ENCODE data around the gene CRMP1. TPM values are rescaled to one million over a fixed set of nuclear protein-coding genes. Genes with fewer than 3 reads are reported as not detected.

The CRMP1 gene
- total and polyA plus RNA-seq, 2 of the 8 experiments (the other 6 are each of a cell fraction or from before 2014, with no cell fraction given), result 120 to 131 TPM

DNA sequence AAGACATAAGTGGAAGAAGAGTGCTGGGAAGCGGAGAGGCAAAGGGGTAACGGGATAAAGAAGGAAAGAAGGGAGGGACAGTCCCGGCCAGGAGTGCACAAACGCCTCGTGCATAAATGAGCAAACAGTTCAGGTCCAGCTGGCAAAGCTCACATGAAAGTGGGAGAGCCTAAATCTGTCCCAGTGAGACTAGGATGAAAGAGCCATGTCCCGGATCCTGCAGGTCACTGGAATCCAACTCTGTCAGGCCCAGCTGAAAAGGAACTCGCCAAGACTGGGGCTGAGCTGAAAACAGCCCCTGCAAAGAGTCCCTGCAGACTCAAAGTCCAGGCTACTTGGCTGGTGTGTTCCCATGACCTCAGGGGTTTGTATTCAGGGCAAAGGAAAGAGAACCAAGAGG lies 38.0 kb upstream of the CRMP1 start:
- no peak overlapping the region for H3K27ac ChIP-seq (ENCODE audit: low read depth, low read length)
- H3K9me3 ChIP-seq (ENCODE audit: insufficient read depth in 2 of 2, low read depth in 1 of 2, low read length in 1 of 2), result no peaks in the 10 kb centered on the region
- H3K4me3 ChIP-seq (ENCODE audit: extremely low read depth in 1 of 4, insufficient read depth in 2 of 4, low read depth in 3 of 4, low read length in 4 of 4), result no peak overlapping the region
- H4K5ac ChIP-seq (ENCODE audit: insufficient read length, low read depth, low read length), result no peak overlapping the region
- ChIA-PET CTCF (ENCODE audit: partially characterized antibody) (interaction anchor here (1.0 to 1.5 kb wide), 2 partner anchors 18 to 51 kb away, joined by 3 read pairs; no protein-coding TSS in a partner anchor), POLR2A (ENCODE audit: partially characterized antibody) (interaction anchor here (0.7 kb wide), 1 partner anchor 19 kb away, joined by 3 read pairs; no protein-coding TSS in a partner anchor)
- no peaks in the 10 kb centered on the region for H3K36me3 ChIP-seq (ENCODE audit: control insufficient read depth in 2 of 4, insufficient read depth in 4 of 4, low read length in 3 of 4)
- H3K4me2 ChIP-seq (ENCODE audit: insufficient read depth in 1 of 2, low read depth in 2 of 2, low read length in 2 of 2), result no peak overlapping the region
- peak overlapping the region; percentile 63 for H3K4ac ChIP-seq (replicated peaks; ENCODE audit: insufficient read length, low read depth, low read length)
- H4K20me1 ChIP-seq (replicated peaks in 1 of 2; ENCODE audit: control insufficient read depth in 1 of 2, insufficient read depth in 2 of 2, low read length in 2 of 2), result no peaks in the 10 kb centered on the region
- no peak overlapping the region for H4K8ac ChIP-seq (ENCODE audit: extremely low read depth, insufficient read depth, low read length)
- no peak overlapping the region for H2BK120ac ChIP-seq (replicated peaks; ENCODE audit: low read depth, low read length)
- no peak overlapping the region for H2BK12ac ChIP-seq (ENCODE audit: low read depth, low read length)
- 87% methylated on average over 7 of the region's 7 CpGs; no CpG with 5 or more reads in 1 of the 2 experiments for WGBS, 2 experiments (ENCODE audit: extremely low coverage in 1 of 2, insufficient coverage in 1 of 2, insufficient read length in 1 of 2, insufficient replicate concordance in 2 of 2, low coverage in 1 of 2, low lambda C conversion rate in 2 of 2, missing lambda C conversion rate in 1 of 2)
- no peak overlapping the region for H2BK15ac ChIP-seq (ENCODE audit: low read length)
- no peak overlapping the region for H3K14ac ChIP-seq (ENCODE audit: insufficient read length)
- TF ChIP-seq SP1 (IDR thresholded peaks at IDR 0.05; ENCODE audit: low read depth, low read length), result no peak
- no peak for TF ChIP-seq RNF2 (IDR thresholded peaks at IDR 0.05; ENCODE audit: borderline replicate concordance, low read depth, low read length, missing control alignments, poor library complexity, severe bottlenecking)
- TF ChIP-seq, protein P1, sequence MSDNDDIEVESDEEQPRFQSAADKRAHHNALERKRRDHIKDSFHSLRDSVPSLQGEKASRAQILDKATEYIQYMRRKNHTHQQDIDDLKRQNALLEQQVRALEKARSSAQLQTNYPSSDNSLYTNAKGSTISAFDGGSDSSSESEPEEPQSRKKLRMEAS (IDR thresholded peaks at IDR 0.05), result no peak
- no peak for TF ChIP-seq RFX5 (IDR thresholded peaks at IDR 0.05; ENCODE audit: borderline replicate concordance, low read depth, low read length)
- TF ChIP-seq TAF1 (IDR thresholded peaks at IDR 0.05; ENCODE audit: low read depth, low read length), result no peak
- TF ChIP-seq SIN3A (conservative IDR thresholded peaks at IDR 0.05 in 1 of 2, IDR thresholded peaks at IDR 0.05 in 1 of 2; ENCODE audit: low read depth in 1 of 2, low read length in 2 of 2), result no peak
- TF ChIP-seq, protein P2, sequence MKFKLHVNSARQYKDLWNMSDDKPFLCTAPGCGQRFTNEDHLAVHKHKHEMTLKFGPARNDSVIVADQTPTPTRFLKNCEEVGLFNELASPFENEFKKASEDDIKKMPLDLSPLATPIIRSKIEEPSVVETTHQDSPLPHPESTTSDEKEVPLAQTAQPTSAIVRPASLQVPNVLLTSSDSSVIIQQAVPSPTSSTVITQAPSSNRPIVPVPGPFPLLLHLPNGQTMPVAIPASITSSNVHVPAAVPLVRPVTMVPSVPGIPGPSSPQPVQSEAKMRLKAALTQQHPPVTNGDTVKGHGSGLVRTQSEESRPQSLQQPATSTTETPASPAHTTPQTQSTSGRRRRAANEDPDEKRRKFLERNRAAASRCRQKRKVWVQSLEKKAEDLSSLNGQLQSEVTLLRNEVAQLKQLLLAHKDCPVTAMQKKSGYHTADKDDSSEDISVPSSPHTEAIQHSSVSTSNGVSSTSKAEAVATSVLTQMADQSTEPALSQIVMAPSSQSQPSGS (IDR thresholded peaks at IDR 0.05; ENCODE audit: low read length), result no peak
- TF ChIP-seq CTBP2 (IDR thresholded peaks at IDR 0.05; ENCODE audit: borderline replicate concordance, insufficient read depth, insufficient read length, low read length), result no peak
- no peak for TF ChIP-seq CBX8 (IDR thresholded peaks at IDR 0.05; ENCODE audit: borderline replicate concordance, low read depth, low read length)
- no peak for TF ChIP-seq SP2 (IDR thresholded peaks at IDR 0.05; ENCODE audit: low read length)
- H3K18ac ChIP-seq (ENCODE audit: extremely low read depth, low read length), result no peak overlapping the region
- H3K9ac ChIP-seq (replicated peaks in 1 of 4; ENCODE audit: extremely low read depth in 1 of 4, low read depth in 3 of 4, low read length in 3 of 4), result no peak overlapping the region
- H3K23ac ChIP-seq (ENCODE audit: insufficient read length), result no peak overlapping the region
- H3K79me1 ChIP-seq (ENCODE audit: low read depth, low read length), result no peaks in the 10 kb centered on the region
- no peak for DNase-seq (ENCODE audit: low read depth in 1 of 2, low spot score in 2 of 2)
- no peak overlapping the region for H3K56ac ChIP-seq (replicated peaks; ENCODE audit: insufficient read length, low read depth, low read length)
- H2BK20ac ChIP-seq (ENCODE audit: low read length), result no peak overlapping the region
- H3K27me3 ChIP-seq (replicated peaks in 1 of 4; ENCODE audit: control insufficient read depth in 3 of 4, extremely low read depth in 1 of 4, insufficient read depth in 3 of 4, low read length in 3 of 4), result peaks cover 0 to 4% (median 1%) of the 10 kb centered on the region in 4 experiments; a peak in 2 of 7 replicates
- no peak for FAIRE-seq
- H3K79me2 ChIP-seq (ENCODE audit: control insufficient read depth in 1 of 2, insufficient read depth in 2 of 2, low read length in 2 of 2), result no peaks in the 10 kb centered on the region
- H4K91ac ChIP-seq (replicated peaks; ENCODE audit: insufficient read length, low read length), result peak overlapping the region; percentile 46
- H2BK5ac ChIP-seq (ENCODE audit: low read depth, low read length), result no peak overlapping the region
- peaks cover 0 to 5% (median 3%) of the 10 kb centered on the region in 4 experiments; a peak in 4 of 7 replicates for H3K4me1 ChIP-seq (replicated peaks in 1 of 4; ENCODE audit: control insufficient read depth in 3 of 4, insufficient read depth in 4 of 4, low read length in 3 of 4)
- H2AFZ ChIP-seq (ENCODE audit: low read length), result no peak overlapping the region
- no peak overlapping the region for H2AK5ac ChIP-seq (ENCODE audit: low read depth, low read length)
- peaks cover 2% of the 10 kb centered on the region; the same call in 1 of the 2 replicates for H3K23me2 ChIP-seq (ENCODE audit: low read depth, low read length)

Measured in H1 (cell line).